AG20443 (cell line): ENCODE data around the gene ANGPTL7.

Source experiments
- DNase-seq: peaks from one replicate; pipeline ENCODE4 v3.0.0; 2012; ENCODE audit warnings: low spot score, mixed read lengths

ANGPTL7 gene

GRCh38 chr1:11169202-11169601 lies 20.0 kb upstream of the ANGPTL7 start:
- DNase-seq: no peak

GRCh38 chr1:11170102-11170501 lies 19.1 kb upstream of the ANGPTL7 start:
- DNase-seq: no peak

GRCh38 chr1:11174261-11174942 lies 14.8 kb upstream of the ANGPTL7 start:
- no peak for DNase-seq

GRCh38 chr1:11175461-11175860 lies 13.7 kb upstream of the ANGPTL7 start:
- DNase-seq: no peak

- peak; percentile 58 for DNase-seq
Measured at GRCh38 chr1:11176081-11176706, 13.0 kb upstream of the ANGPTL7 start.

- peak; percentile 24 for DNase-seq
Measured at GRCh38 chr1:11178021-11179015, 10.8 kb upstream of the ANGPTL7 start.

- no peak for DNase-seq
Measured at GRCh38 chr1:11179125-11179524, 10.0 kb upstream of the ANGPTL7 start.

- DNase-seq: peak; percentile 35
Measured at GRCh38 chr1:11179749-11180148, 9.4 kb upstream of the ANGPTL7 start.

GRCh38 chr1:11180342-11180744 lies 8.8 kb upstream of the ANGPTL7 start:
- DNase-seq: peak; percentile 72

GRCh38 chr1:11182884-11183283 lies 6.3 kb upstream of the ANGPTL7 start:
- DNase-seq: no peak

GRCh38 chr1:11184973-11185372 lies 4.2 kb upstream of the ANGPTL7 start:
- DNase-seq: no peak

GRCh38 chr1:11187000-11187399 lies 2.2 kb upstream of the ANGPTL7 start:
- no peak for DNase-seq

GRCh38 chr1:11187494-11187893 lies 1.7 kb upstream of the ANGPTL7 start:
- DNase-seq: no peak

- no peak for DNase-seq
Measured at GRCh38 chr1:11187931-11188330, 1.2 kb upstream of the ANGPTL7 start.

- peak; percentile 24 for DNase-seq
Measured at GRCh38 chr1:11188381-11188780, 774 bp upstream of the ANGPTL7 start.

GRCh38 chr1:11193376-11193775 lies 4.2 kb downstream of the ANGPTL7 start:
- DNase-seq: no peak

GRCh38 chr1:11194407-11195176 lies 5.4 kb downstream of the ANGPTL7 start:
- DNase-seq: no peak

GRCh38 chr1:11196945-11197344 lies 7.8 kb downstream of the ANGPTL7 start:
- no peak for DNase-seq

GRCh38 chr1:11197359-11197758 lies 8.2 kb downstream of the ANGPTL7 start:
- DNase-seq: no peak

GRCh38 chr1:11198257-11198656 lies 9.1 kb downstream of the ANGPTL7 start:
- no peak for DNase-seq

GRCh38 chr1:11198851-11199594 lies 9.9 kb downstream of the ANGPTL7 start:
- DNase-seq: no peak
